Measurements from ENCODE around the gene CDC42BPB. TPM values are rescaled to one million over a fixed set of nuclear protein-coding genes. Genes with fewer than 3 reads are reported as not detected.

CDC42BPB gene
- total RNA-seq, 1 donor from 2014 or later: 55.0 TPM

DNA sequence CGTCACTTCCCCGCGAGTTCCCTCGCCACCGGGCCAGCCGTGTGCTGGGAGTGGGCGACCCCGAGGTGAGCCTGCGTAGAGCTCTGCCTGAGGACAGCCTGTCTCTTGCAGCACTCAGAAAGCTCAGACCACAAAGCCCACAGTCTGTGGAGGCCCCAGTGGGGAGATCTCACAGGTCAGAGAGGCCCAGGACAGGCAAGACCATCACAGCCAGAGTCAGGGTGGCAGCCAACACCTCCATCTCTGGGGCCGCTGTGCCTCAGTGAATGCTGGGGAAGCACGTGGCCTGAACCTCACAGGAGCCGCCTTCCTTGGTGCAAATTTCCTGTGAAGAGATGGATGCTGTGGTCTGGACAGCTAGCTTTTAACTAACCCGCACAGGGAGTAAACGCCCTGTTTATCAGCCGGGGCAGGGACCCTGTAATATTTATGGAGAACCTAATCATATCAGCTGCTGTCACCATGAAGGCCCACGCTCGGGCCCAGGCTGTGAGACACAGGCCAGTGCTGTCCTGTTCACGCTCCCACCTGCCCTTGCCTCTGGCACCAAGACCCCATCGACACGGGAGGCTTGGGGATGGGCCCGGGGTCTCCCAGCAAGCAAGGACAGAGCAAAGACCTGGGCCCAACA is 56.9 kb downstream of the CDC42BPB start:
- no peak for DNase-seq (ENCODE audit: low read depth)
- H3K27me3 ChIP-seq (ENCODE audit: control insufficient read depth, insufficient read depth, low read length): no peaks in the 10 kb centered on the region
- no peak overlapping the region for H3K4me3 ChIP-seq (ENCODE audit: low read depth, low read length)
- H3K36me3 ChIP-seq (ENCODE audit: control insufficient read depth, insufficient read depth, low read length): peaks cover 38% of the 10 kb centered on the region
- FAIRE-seq: no peak
- TF ChIP-seq, protein P1, sequence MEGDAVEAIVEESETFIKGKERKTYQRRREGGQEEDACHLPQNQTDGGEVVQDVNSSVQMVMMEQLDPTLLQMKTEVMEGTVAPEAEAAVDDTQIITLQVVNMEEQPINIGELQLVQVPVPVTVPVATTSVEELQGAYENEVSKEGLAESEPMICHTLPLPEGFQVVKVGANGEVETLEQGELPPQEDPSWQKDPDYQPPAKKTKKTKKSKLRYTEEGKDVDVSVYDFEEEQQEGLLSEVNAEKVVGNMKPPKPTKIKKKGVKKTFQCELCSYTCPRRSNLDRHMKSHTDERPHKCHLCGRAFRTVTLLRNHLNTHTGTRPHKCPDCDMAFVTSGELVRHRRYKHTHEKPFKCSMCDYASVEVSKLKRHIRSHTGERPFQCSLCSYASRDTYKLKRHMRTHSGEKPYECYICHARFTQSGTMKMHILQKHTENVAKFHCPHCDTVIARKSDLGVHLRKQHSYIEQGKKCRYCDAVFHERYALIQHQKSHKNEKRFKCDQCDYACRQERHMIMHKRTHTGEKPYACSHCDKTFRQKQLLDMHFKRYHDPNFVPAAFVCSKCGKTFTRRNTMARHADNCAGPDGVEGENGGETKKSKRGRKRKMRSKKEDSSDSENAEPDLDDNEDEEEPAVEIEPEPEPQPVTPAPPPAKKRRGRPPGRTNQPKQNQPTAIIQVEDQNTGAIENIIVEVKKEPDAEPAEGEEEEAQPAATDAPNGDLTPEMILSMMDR (IDR thresholded peaks at IDR 0.05; ENCODE audit: insufficient read depth, low read length, severe bottlenecking): no peak

DNA sequence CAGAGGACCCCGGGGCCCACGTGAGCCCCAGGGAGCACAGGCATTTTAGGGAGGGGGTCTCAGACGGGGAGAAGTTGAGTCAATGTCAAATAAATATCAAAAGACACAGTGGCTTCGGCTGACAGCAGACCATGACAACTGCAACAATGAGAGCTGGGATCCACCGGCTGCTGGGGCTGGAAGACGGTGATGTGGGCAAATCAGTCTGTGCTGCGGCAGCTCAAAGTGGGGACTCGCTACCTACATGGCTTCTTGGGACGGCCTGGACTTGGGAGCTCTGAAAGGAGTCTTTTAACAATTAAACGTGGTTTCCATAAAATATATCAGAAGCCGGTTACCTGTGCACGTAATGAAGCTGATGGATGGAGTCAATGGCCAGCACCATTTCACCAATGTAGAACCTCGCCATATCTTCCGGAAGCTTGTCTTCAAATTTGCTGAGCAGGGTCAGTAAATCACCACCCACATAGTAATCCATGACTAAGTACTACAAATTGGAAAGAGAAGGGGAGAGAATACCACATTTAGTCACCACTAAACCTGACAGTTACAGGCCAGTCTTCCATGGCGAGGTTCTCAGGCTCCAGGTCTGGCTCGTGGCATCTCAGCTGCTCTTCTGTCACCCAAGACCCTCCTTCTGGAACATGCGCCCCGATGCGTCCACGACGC is 58.0 kb downstream of the CDC42BPB start:
- no peak overlapping the region for H3K4me3 ChIP-seq (ENCODE audit: low read depth, low read length)
- peaks cover 39% of the 10 kb centered on the region for H3K36me3 ChIP-seq (ENCODE audit: control insufficient read depth, insufficient read depth, low read length)
- no peak for DNase-seq (ENCODE audit: low read depth)
- peak; percentile 80 for FAIRE-seq
- no peaks in the 10 kb centered on the region for H3K27me3 ChIP-seq (ENCODE audit: control insufficient read depth, insufficient read depth, low read length)
- TF ChIP-seq, protein P1 (IDR thresholded peaks at IDR 0.05; ENCODE audit: insufficient read depth, low read length, severe bottlenecking): no peak

DNA sequence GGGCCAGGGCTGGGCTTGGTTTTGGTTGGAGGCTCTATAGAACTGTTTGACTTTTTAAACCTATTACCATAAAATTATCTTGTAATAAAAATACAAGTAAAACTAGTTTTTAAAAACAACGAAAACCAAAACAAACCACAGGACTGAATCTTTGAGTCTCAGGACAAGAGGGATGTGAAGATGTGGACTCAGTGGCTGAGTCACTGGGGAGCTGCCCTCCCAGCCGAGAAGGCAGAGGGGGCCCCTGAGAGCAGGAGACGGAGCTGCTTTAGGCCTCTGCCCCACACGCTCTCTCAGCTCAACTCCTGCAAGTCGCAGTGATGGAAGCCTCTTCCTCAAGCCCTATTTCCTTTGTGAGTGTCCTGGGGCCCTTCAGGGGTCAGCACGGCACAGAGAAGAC is 59.0 kb downstream of the CDC42BPB start:
- no peak for DNase-seq (ENCODE audit: low read depth)
- TF ChIP-seq, protein P1 (IDR thresholded peaks at IDR 0.05; ENCODE audit: insufficient read depth, low read length, severe bottlenecking): no peak
- Histone ChIP-seq H3K36me3 (ENCODE audit: control insufficient read depth, insufficient read depth, low read length) (peaks cover 34% of the 10 kb centered on the region), H3K27me3 (ENCODE audit: control insufficient read depth, insufficient read depth, low read length) (no peaks in the 10 kb centered on the region), H3K4me3 (ENCODE audit: low read depth, low read length) (no peak overlapping the region)
- no peak for FAIRE-seq

DNA sequence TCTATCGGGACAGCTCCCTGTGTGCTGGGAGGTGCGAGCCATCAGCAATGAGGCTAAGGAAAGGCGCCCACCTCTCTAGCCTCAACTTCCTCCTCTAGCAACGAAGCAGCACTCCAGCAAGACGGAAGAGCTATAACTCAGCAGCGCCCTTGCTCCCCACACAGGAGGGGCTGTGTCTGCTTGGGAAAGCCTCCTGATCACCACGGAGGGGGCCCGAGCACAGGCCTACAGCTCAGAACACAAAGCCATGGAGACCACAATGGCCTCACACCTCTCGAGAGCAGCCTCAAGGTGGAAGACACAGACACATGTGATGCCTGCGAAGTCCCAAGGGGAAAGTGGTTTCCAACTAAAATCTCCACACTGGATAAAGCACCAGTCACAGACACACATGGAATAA is 60.4 kb downstream of the CDC42BPB start:
- Histone ChIP-seq H3K36me3 (ENCODE audit: control insufficient read depth, insufficient read depth, low read length) (peaks cover 25% of the 10 kb centered on the region), H3K27me3 (ENCODE audit: control insufficient read depth, insufficient read depth, low read length) (no peaks in the 10 kb centered on the region), H3K4me3 (ENCODE audit: low read depth, low read length) (no peak overlapping the region)
- TF ChIP-seq, protein P1 (IDR thresholded peaks at IDR 0.05; ENCODE audit: insufficient read depth, low read length, severe bottlenecking): no peak
- DNase-seq (ENCODE audit: low read depth) (no peak), FAIRE-seq (no peak)

DNA sequence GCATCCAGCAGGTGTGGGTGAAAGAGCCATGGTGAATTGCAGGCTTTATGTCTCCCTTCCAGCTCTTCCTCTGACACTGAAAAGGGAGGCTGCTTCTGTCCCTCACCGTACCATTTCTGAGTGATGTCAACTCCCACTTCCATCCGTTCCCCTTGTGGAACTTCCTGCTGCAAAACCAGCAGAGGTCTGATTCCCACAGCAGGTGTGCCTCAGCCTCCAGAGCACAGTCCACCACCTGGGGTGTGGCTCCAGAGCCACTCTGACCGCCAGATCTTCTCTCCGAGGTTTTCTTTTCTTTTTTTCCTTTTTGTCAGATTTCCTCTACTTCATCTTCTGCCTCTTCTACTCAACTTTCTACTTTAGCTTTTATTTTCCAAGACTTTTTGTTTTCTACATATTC is 62.7 kb downstream of the CDC42BPB start:
- FAIRE-seq: no peak
- Histone ChIP-seq H3K4me3 (ENCODE audit: low read depth, low read length) (no peak overlapping the region), H3K27me3 (ENCODE audit: control insufficient read depth, insufficient read depth, low read length) (no peaks in the 10 kb centered on the region), H3K36me3 (ENCODE audit: control insufficient read depth, insufficient read depth, low read length) (peaks cover 20% of the 10 kb centered on the region)
- TF ChIP-seq, protein P1 (IDR thresholded peaks at IDR 0.05; ENCODE audit: insufficient read depth, low read length, severe bottlenecking): no peak
- no peak for DNase-seq (ENCODE audit: low read depth)

Measured in bronchial epithelial cell (primary cell).